H9 (cell line): ENCODE data around the gene ISG20L2. TPM values are rescaled to one million over a fixed set of nuclear protein-coding genes. Genes with fewer than 3 reads are reported as not detected.

Experiments
- DNase-seq: peaks from one replicate; pipeline ENCODE4 v3.0.0-alpha.2; 2017
- H2AFZ ChIP-seq: one replicate; pipeline ENCODE4 v1.6.1; 2013; ENCODE audit warnings: mild to moderate bottlenecking, low read length, control low read depth, moderate library complexity
- H2AK5ac ChIP-seq: 2 replicates; pipeline ENCODE4 v1.6.1; 2013; ENCODE audit warnings: low read length, control low read depth, mixed read lengths; ENCODE audit not compliant: insufficient read length
- H2BK120ac ChIP-seq: one replicate; pipeline ENCODE4 v1.6.1; 2013; ENCODE audit warnings: low read depth, mild to moderate bottlenecking, low read length, control low read depth, inconsistent platforms; ENCODE audit not compliant: poor library complexity, severe bottlenecking
- H2BK12ac ChIP-seq: 2 replicates; pipeline ENCODE4 v1.6.1; 2013; ENCODE audit warnings: low read length, control low read depth, mixed read lengths, low read depth; ENCODE audit not compliant: insufficient read length
- H2BK15ac ChIP-seq: 2 replicates; pipeline ENCODE4 v1.6.1; 2013; ENCODE audit warnings: low read depth, low read length, control low read depth
- H2BK20ac ChIP-seq: one replicate; pipeline ENCODE4 v1.6.1; 2013; ENCODE audit warnings: low read depth, mild to moderate bottlenecking, low read length, control low read depth, inconsistent platforms; ENCODE audit not compliant: poor library complexity, severe bottlenecking
- H2BK5ac ChIP-seq: 2 replicates; pipeline ENCODE4 v1.6.1; 2013; ENCODE audit warnings: low read length, control low read depth, mixed read lengths; ENCODE audit not compliant: insufficient read length
- H3K14ac ChIP-seq: 2 replicates; pipeline ENCODE4 v1.6.1; 2013; ENCODE audit warnings: low read length, control low read depth; ENCODE audit not compliant: insufficient read depth
- H3K18ac ChIP-seq: 2 replicates; pipeline ENCODE4 v1.6.1; 2013; ENCODE audit warnings: low read depth, mild to moderate bottlenecking, mixed read lengths, low read length, control low read depth; ENCODE audit not compliant: insufficient read length
- H3K23ac ChIP-seq: 2 replicates; pipeline ENCODE4 v1.6.1; 2013; ENCODE audit warnings: low read length, control low read depth, mixed read lengths, low read depth; ENCODE audit not compliant: insufficient read length
- H3K23me2 ChIP-seq: 2 replicates; pipeline ENCODE4 v1.6.1; 2013; ENCODE audit warnings: low read depth, mild to moderate bottlenecking, mixed read lengths, low read length, control low read depth; ENCODE audit not compliant: insufficient read length, poor library complexity, severe bottlenecking
- H3K27ac ChIP-seq: 2 replicates; pipeline ENCODE4 v1.5.1; 2013; ENCODE audit warnings: low read length, control low read depth, mixed read lengths, low read depth; ENCODE audit not compliant: insufficient read length
- H3K27me3 ChIP-seq: 2 replicates; pipeline ENCODE4 v1.6.1; 2013; ENCODE audit warnings: low read length, control low read depth, inconsistent platforms; ENCODE audit not compliant: insufficient read depth
- H3K4ac ChIP-seq: 2 replicates; pipeline ENCODE4 v1.6.1; 2013; ENCODE audit warnings: low read depth, mild to moderate bottlenecking, control low read depth, inconsistent platforms, low read length, moderate library complexity
- H3K4me1 ChIP-seq: 2 replicates; pipeline ENCODE4 v1.6.1; 2013; ENCODE audit warnings: low read length, control low read depth, inconsistent platforms; ENCODE audit not compliant: insufficient read depth
- H3K4me2 ChIP-seq: 2 replicates; pipeline ENCODE4 v1.6.1; 2013; ENCODE audit warnings: low read length, control low read depth, mixed read lengths; ENCODE audit not compliant: insufficient read length, insufficient read depth
- H3K56ac ChIP-seq: 2 replicates; pipeline ENCODE4 v1.6.1; 2013; ENCODE audit warnings: low read depth, mild to moderate bottlenecking, mixed read lengths, low read length, control low read depth; ENCODE audit not compliant: insufficient read length
- H3K79me1 ChIP-seq: 2 replicates; pipeline ENCODE4 v1.6.1; 2013; ENCODE audit warnings: low read depth, mild to moderate bottlenecking, moderate library complexity, low read length, control low read depth, inconsistent platforms; ENCODE audit not compliant: insufficient read depth, poor library complexity, severe bottlenecking
- H3K79me2 ChIP-seq: 2 replicates; pipeline ENCODE4 v1.6.1; 2013; ENCODE audit warnings: low read length, control low read depth, inconsistent platforms; ENCODE audit not compliant: insufficient read depth
- H3K9ac ChIP-seq: 2 replicates; pipeline ENCODE4 v1.6.1; 2013; ENCODE audit warnings: low read length, control low read depth, mixed read lengths; ENCODE audit not compliant: insufficient read length; ENCODE audit errors: extremely low read depth
- H3K9me3 ChIP-seq: one replicate; pipeline ENCODE4 v1.6.1; 2013; ENCODE audit warnings: low read depth, low read length, inconsistent platforms; ENCODE audit not compliant: control insufficient read depth
- H3T11ph ChIP-seq: one replicate; pipeline ENCODE4 v1.6.1; 2013; ENCODE audit warnings: mild to moderate bottlenecking, low read length, control low read depth, inconsistent platforms
- H4K20me1 ChIP-seq: one replicate; pipeline ENCODE4 v1.6.1; 2013; ENCODE audit not compliant: control insufficient read depth, insufficient read length, insufficient read depth
- H4K5ac ChIP-seq: 2 replicates; pipeline ENCODE4 v1.6.1; 2013; ENCODE audit warnings: low read depth, mild to moderate bottlenecking, mixed read lengths, low read length, control low read depth; ENCODE audit not compliant: insufficient read length
- H4K8ac ChIP-seq: replicated peaks from 2 replicates; pipeline ENCODE4 v1.6.1; 2013; ENCODE audit warnings: low read length, control low read depth, mixed read lengths, low read depth; ENCODE audit not compliant: insufficient read length
- H4K91ac ChIP-seq: 2 replicates; pipeline ENCODE4 v1.6.1; 2013; ENCODE audit warnings: low read depth, mild to moderate bottlenecking, moderate library complexity, mixed read lengths, low read length, control low read depth; ENCODE audit not compliant: insufficient read length
- H3K27ac Mint-ChIP-seq, 3 experiments: 2 replicates in 2 of 3; 3 replicates in 1 of 3; pipeline ENCODE4 v1.8.0; 2020 to 2021; ENCODE audit warnings: mixed read lengths in 3 of 3, mild to moderate bottlenecking in 1 of 3, moderate library complexity in 1 of 3
- H3K27me3 Mint-ChIP-seq: 2 replicates; pipeline ENCODE4 v1.8.0; 2021; ENCODE audit warnings: low read depth, mild to moderate bottlenecking, moderate library complexity, mixed read lengths
- H3K36me3 Mint-ChIP-seq, 3 experiments: 2 replicates in 2 of 3; 3 replicates in 1 of 3; pipeline ENCODE4 v1.8.0; 2020 to 2021; ENCODE audit warnings: low read depth in 3 of 3, mixed read lengths in 3 of 3; ENCODE audit not compliant: insufficient read depth in 1 of 3
- H3K4me1 Mint-ChIP-seq, 2 experiments: 2 replicates each; pipeline ENCODE4 v1.8.0; 2020; ENCODE audit warnings: mixed read lengths in 2 of 2
- H3K4me3 Mint-ChIP-seq, 2 experiments: 2 replicates in 1 of 2; 3 replicates in 1 of 2; pipeline ENCODE4 v1.8.0; 2020 to 2021; ENCODE audit warnings: mild to moderate bottlenecking in 2 of 2, mixed read lengths in 2 of 2, moderate library complexity in 1 of 2
- H3K9me3 Mint-ChIP-seq, 2 experiments: 2 replicates in 1 of 2; 3 replicates in 1 of 2; pipeline ENCODE4 v1.8.0; 2020; ENCODE audit warnings: mild to moderate bottlenecking in 2 of 2, mixed read lengths in 2 of 2, moderate library complexity in 1 of 2
- CTCF ChIP-seq: fragments of 200-600 bp; sonication (generic); conservative IDR thresholded peaks from 3 replicates; pipeline ENCODE4 v1.8.0; 2021; ENCODE audit warnings: antibody characterized with exemption, mild to moderate bottlenecking
- WGBS: extraction: QIAGEN DNeasy Blood & Tissue Kit; methylation state at CpG from one replicate; pipeline ENCODE4 v1.1.7; 2013; ENCODE audit warnings: missing lambda C conversion rate, low lambda C conversion rate, mixed read lengths; ENCODE audit not compliant: insufficient read length; ENCODE audit errors: extremely low coverage; 5-methylcytosine and 5-hydroxymethylcytosine counted together
- total RNA-seq: library from RNA; stranded (reverse); gene quantifications from 2 replicates; pipeline ENCODE4 v1.2.1, GENCODE V29; 2021

Gene ISG20L2
- total RNA-seq, 1 experiment from 2014 or later = 57.6 TPM

- Histone ChIP-seq H2BK5ac (no peak overlapping the region), H3K79me1 (peaks cover 22% of the 10 kb centered on the region), H3K9ac (no peak overlapping the region), H2AK5ac (no peak overlapping the region), H3K23ac (no peak overlapping the region), H2BK15ac (no peak overlapping the region), H4K91ac (no peak overlapping the region), H2AFZ (no peak overlapping the region), H3T11ph (no peak overlapping the region), H4K20me1 (no peaks in the 10 kb centered on the region), H3K4ac (no peak overlapping the region), H3K23me2 (peaks cover 5% of the 10 kb centered on the region), H3K79me2 (peaks cover 39% of the 10 kb centered on the region), H3K14ac (no peak overlapping the region), H3K4me2 (no peak overlapping the region), H3K27me3 (no peaks in the 10 kb centered on the region), H3K18ac (no peak overlapping the region), H2BK12ac (no peak overlapping the region), H3K4me1 (no peaks in the 10 kb centered on the region), H4K8ac (no peak overlapping the region), H2BK120ac (no peak overlapping the region), H4K5ac (no peak overlapping the region), H3K9me3 (no peaks in the 10 kb centered on the region), H3K56ac (no peak overlapping the region), H2BK20ac (no peak overlapping the region), H3K27ac (no peak overlapping the region)
- Mint-ChIP-seq H3K36me3 (peaks cover 14 to 44% (median 27%) of the 10 kb centered on the region in 3 experiments), H3K4me1 (peaks cover 21 to 30% of the 10 kb centered on the region in 2 experiments), H3K4me3 (no peak overlapping the region), H3K27ac (no peak overlapping the region), H3K9me3 (no peaks in the 10 kb centered on the region), H3K27me3 (no peaks in the 10 kb centered on the region)
- TF ChIP-seq CTCF = peak; percentile 28; the same call in 2 of the 3 replicates
- DNase-seq = no peak
- WGBS = no CpG with 5 or more reads among the region's 3 CpGs
These were observed 45.0 kb upstream of the ISG20L2 start for GRCh38 chr1:156773607-156774006.
